ENCODE measurements around the gene MYO5B. TPM values are rescaled to one million over a fixed set of nuclear protein-coding genes. Genes with fewer than 3 reads are reported as not detected.

MYO5B gene
- total RNA-seq, 1 experiment from 2014 or later: 32.1 TPM

DNA sequence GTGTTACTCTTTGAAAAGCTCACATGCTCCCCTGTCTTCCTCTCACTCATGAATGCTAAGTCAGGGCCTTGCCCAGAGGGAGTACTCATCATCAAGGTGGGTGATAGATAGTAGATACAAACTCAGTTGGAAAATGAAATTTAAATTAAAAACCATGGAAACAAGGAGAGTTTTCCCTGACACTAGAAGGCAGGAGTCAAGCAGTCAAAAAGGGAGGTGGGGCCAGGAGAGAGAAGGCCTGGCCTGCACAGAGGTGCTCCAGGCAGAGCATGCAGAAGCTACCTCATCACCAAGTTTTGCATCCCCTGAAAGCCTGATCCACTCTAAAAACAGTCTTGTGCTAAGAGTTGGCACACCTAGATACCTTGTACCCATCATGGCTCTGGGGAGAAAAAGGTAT is 143.7 kb downstream of the MYO5B start:
- Histone ChIP-seq H3K9ac (ENCODE audit: low read length) (no peak overlapping the region), H2AFZ (ENCODE audit: low read depth, low read length, poor library complexity, severe bottlenecking) (no peak overlapping the region), H3K9me2 (ENCODE audit: insufficient read depth) (no peaks in the 10 kb centered on the region), H3K79me2 (ENCODE audit: insufficient read depth, low read length) (no peaks in the 10 kb centered on the region), H3K4me2 (ENCODE audit: low read length) (no peak overlapping the region), H3K4me3 (replicated peaks in 1 of 2; ENCODE audit: low read depth in 1 of 2, low read length in 2 of 2) (no peak overlapping the region), H3K27me3 (ENCODE audit: insufficient read depth, low read length) (no peaks in the 10 kb centered on the region), H3K36me3 (ENCODE audit: control insufficient read depth in 1 of 2, insufficient read depth in 2 of 2, low read length in 2 of 2) (no peaks in the 10 kb centered on the region), H3K9me3 (ENCODE audit: control insufficient read depth in 1 of 2, insufficient read depth in 1 of 2, low read depth in 1 of 2, low read length in 2 of 2) (no peaks in the 10 kb centered on the region), H4K20me1 (ENCODE audit: insufficient read depth) (no peaks in the 10 kb centered on the region), H3K27ac (ENCODE audit: low read depth, low read length) (no peak overlapping the region), H3K4me1 (ENCODE audit: control insufficient read depth in 1 of 2, insufficient read depth in 2 of 2, low read length in 2 of 2) (no peaks in the 10 kb centered on the region)
- ATAC-seq: peak; percentile 76
- RAD21 ChIA-PET (ENCODE audit: low non-redundant PET in 1 of 2, low total read pairs in 2 of 2, uncharacterized antibody in 2 of 2, unreplicated experiment in 2 of 2): interaction anchor here in 1 of 2 experiments (0.5 to 1.3 kb wide), 2 partner anchors 153 to 156 kb away, joined by 3 read pairs; no protein-coding TSS in a partner anchor
- CTCF ChIA-PET: interaction anchor here (1.0 kb wide), 1 partner anchor 16 kb away, joined by 3 read pairs; no protein-coding TSS in a partner anchor
- DNase-seq (ENCODE audit: low read depth, low spot score): no peak
- TF ChIP-seq, protein P1, sequence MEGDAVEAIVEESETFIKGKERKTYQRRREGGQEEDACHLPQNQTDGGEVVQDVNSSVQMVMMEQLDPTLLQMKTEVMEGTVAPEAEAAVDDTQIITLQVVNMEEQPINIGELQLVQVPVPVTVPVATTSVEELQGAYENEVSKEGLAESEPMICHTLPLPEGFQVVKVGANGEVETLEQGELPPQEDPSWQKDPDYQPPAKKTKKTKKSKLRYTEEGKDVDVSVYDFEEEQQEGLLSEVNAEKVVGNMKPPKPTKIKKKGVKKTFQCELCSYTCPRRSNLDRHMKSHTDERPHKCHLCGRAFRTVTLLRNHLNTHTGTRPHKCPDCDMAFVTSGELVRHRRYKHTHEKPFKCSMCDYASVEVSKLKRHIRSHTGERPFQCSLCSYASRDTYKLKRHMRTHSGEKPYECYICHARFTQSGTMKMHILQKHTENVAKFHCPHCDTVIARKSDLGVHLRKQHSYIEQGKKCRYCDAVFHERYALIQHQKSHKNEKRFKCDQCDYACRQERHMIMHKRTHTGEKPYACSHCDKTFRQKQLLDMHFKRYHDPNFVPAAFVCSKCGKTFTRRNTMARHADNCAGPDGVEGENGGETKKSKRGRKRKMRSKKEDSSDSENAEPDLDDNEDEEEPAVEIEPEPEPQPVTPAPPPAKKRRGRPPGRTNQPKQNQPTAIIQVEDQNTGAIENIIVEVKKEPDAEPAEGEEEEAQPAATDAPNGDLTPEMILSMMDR (IDR thresholded peaks at IDR 0.05 in 2 of 3, conservative IDR thresholded peaks at IDR 0.05 in 1 of 3; ENCODE audit: borderline replicate concordance in 1 of 3, insufficient read depth in 1 of 3, low read depth in 2 of 3, low read length in 2 of 3): peak; percentile 41 to 58 (median 48); a peak in 5 of 6 replicates
- TF ChIP-seq RAD21 (IDR thresholded peaks at IDR 0.05; ENCODE audit: low read depth): peak; percentile 71
- no peak for TF ChIP-seq JUND (IDR thresholded peaks at IDR 0.05)
- TF ChIP-seq ZFX (IDR thresholded peaks at IDR 0.05): no peak
- no TSS peak for BruUV-seq (replicated peaks)
- intact Hi-C loops (cut with micrococcal nuclease): loop anchor here (2.0 kb wide), 1 partner anchor 146 kb away; no protein-coding TSS in a partner anchor
- POLR2A ChIA-PET: no interaction called here

DNA sequence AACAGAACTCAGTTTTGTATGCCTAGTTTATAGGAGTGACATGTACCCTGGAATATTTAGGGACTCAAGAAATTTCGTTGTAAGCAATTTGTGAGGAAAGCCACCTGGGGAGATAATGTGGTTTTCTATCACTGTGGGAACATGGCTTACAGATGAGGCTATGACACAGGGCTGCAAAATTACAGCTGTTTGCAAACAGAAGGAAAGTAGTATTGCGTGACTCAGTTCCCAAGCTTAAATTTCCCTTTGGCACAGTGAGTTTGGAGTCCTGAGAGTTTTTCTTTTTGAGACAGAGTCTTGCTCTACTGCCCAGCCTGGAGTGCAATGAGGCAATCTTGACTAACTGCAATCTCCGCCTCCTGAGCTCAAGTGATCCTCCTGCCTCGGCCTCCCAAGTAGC is 149.8 kb downstream of the MYO5B start:
- Histone ChIP-seq H3K9ac (ENCODE audit: low read length) (no peak overlapping the region), H3K36me3 (ENCODE audit: control insufficient read depth in 1 of 2, insufficient read depth in 2 of 2, low read length in 2 of 2) (no peaks in the 10 kb centered on the region), H3K27me3 (ENCODE audit: insufficient read depth, low read length) (no peaks in the 10 kb centered on the region), H3K4me2 (ENCODE audit: low read length) (no peak overlapping the region), H3K9me3 (ENCODE audit: control insufficient read depth in 1 of 2, insufficient read depth in 1 of 2, low read depth in 1 of 2, low read length in 2 of 2) (no peaks in the 10 kb centered on the region), H3K4me3 (replicated peaks in 1 of 2; ENCODE audit: low read depth in 1 of 2, low read length in 2 of 2) (no peak overlapping the region), H4K20me1 (ENCODE audit: insufficient read depth) (no peaks in the 10 kb centered on the region), H2AFZ (ENCODE audit: low read depth, low read length, poor library complexity, severe bottlenecking) (no peak overlapping the region), H3K27ac (ENCODE audit: low read depth, low read length) (no peak overlapping the region), H3K79me2 (ENCODE audit: insufficient read depth, low read length) (no peaks in the 10 kb centered on the region), H3K9me2 (ENCODE audit: insufficient read depth) (no peaks in the 10 kb centered on the region), H3K4me1 (ENCODE audit: control insufficient read depth in 1 of 2, insufficient read depth in 2 of 2, low read length in 2 of 2) (no peaks in the 10 kb centered on the region)
- RAD21 ChIA-PET (ENCODE audit: low non-redundant PET in 1 of 2, low total read pairs in 2 of 2, uncharacterized antibody in 2 of 2, unreplicated experiment in 2 of 2): no interaction called here
- intact Hi-C loops (cut with micrococcal nuclease): no loop called here
- POLR2A ChIA-PET: no interaction called here
- ATAC-seq (no peak), DNase-seq (ENCODE audit: low read depth, low spot score) (no peak)
- CTCF ChIA-PET: interaction anchor here (1.3 kb wide), 1 partner anchor 159 kb away, joined by 5 read pairs; no protein-coding TSS in a partner anchor
- TF ChIP-seq CBX3 (IDR thresholded peaks at IDR 0.05; ENCODE audit: low read depth) (no peak), POLR2AphosphoS5 (IDR thresholded peaks at IDR 0.05; ENCODE audit: low read depth, low read length) (no peak)
- no TSS peak for BruUV-seq (replicated peaks)
